ENCODE data around the gene STMP1. TPM values are rescaled to one million over a fixed set of nuclear protein-coding genes. Genes with fewer than 3 reads are reported as not detected.
A peak's percentile ranks its signal among the peaks of the same experiment; 100 is the strongest.

The STMP1 gene
- total and polyA plus RNA-seq, 2 of the 13 experiments (the other 11 are each of a cell fraction or from before 2014, with no cell fraction given), result 7.2 to 16.2 TPM

GRCh38 chr7:135662373-135663114 is at the start of gene STMP1 (continued):
- peak; percentile 70; the same call in 1 of the 2 replicates for TF ChIP-seq ZBTB10 (CRISPR knock-in tag; IDR thresholded peaks at IDR 0.05; ENCODE audit: borderline replicate concordance)
- TF ChIP-seq ZNF567 (CRISPR knock-in tag; IDR thresholded peaks at IDR 0.05; ENCODE audit: borderline replicate concordance), result no peak
- peak; percentile 91 for TF ChIP-seq MYC (CRISPR knock-in tag; IDR thresholded peaks at IDR 0.05; ENCODE audit: borderline replicate concordance)
- TF ChIP-seq PRPF4 (IDR thresholded peaks at IDR 0.05; ENCODE audit: low read depth, low read length, poor library complexity, severe bottlenecking), result no peak
- TF ChIP-seq ZNF768 (CRISPR knock-in tag; IDR thresholded peaks at IDR 0.05), result peak; percentile 74
- TF ChIP-seq DMTF1 (CRISPR knock-in tag; IDR thresholded peaks at IDR 0.05), result no peak
- TF ChIP-seq MXD4 (CRISPR knock-in tag; IDR thresholded peaks at IDR 0.05), result peak; percentile 83
- TF ChIP-seq ATF1 (CRISPR knock-in tag; IDR thresholded peaks at IDR 0.05), result no peak
- peak; percentile 95 for TF ChIP-seq ZNF687 (CRISPR knock-in tag; IDR thresholded peaks at IDR 0.05)
- 0 out of 2 replicates have a peak, but pooled peaks have one; percentile 25 for TF ChIP-seq ZNF33B (CRISPR knock-in tag; IDR thresholded peaks at IDR 0.05)
- TF ChIP-seq SP4 (CRISPR knock-in tag; IDR thresholded peaks at IDR 0.05), result peak; percentile 93
- TF ChIP-seq SPEN (CRISPR knock-in tag; IDR thresholded peaks at IDR 0.05; ENCODE audit: low read depth), result peak; percentile 93
- TF ChIP-seq PRMT3 (CRISPR knock-in tag; IDR thresholded peaks at IDR 0.05; ENCODE audit: borderline replicate concordance, low read depth), result 0 out of 2 replicates have a peak, but pooled peaks have one; percentile 28
- TF ChIP-seq RFX1 (IDR thresholded peaks at IDR 0.05), result no peak
- 0 out of 2 replicates have a peak, but pooled peaks have one; percentile 65 for TF ChIP-seq KDM4B (CRISPR knock-in tag; IDR thresholded peaks at IDR 0.05)
- TF ChIP-seq ELF3 (CRISPR knock-in tag; IDR thresholded peaks at IDR 0.05), result peak; percentile 85
- TF ChIP-seq ZNF660 (CRISPR knock-in tag; IDR thresholded peaks at IDR 0.05; ENCODE audit: borderline replicate concordance, low read depth), result no peak
- no peak for TF ChIP-seq PREB (CRISPR knock-in tag; IDR thresholded peaks at IDR 0.05)
- TF ChIP-seq HMG20B (CRISPR knock-in tag; conservative IDR thresholded peaks at IDR 0.05), result no peak
- no peak for TF ChIP-seq HHEX (CRISPR knock-in tag; IDR thresholded peaks at IDR 0.05)

All from HepG2 (cell line).